ENCODE data around the gene ATF7IP.

GRCh38 chr12:14505626-14506596, 140.4 kb downstream of the ATF7IP start:
- no peak for TF ChIP-seq REST (IDR thresholded peaks at IDR 0.05; ENCODE audit: low read depth)
- no peak for TF ChIP-seq EGR1 (IDR thresholded peaks at IDR 0.05)
- no peak for TF ChIP-seq MAX (IDR thresholded peaks at IDR 0.05)
- TF ChIP-seq EP300 (IDR thresholded peaks at IDR 0.05; ENCODE audit: borderline replicate concordance): no peak
- no peak for TF ChIP-seq CEBPB (IDR thresholded peaks at IDR 0.05)
- TF ChIP-seq TAF1 (IDR thresholded peaks at IDR 0.05; ENCODE audit: low read depth): no peak
- no peak for TF ChIP-seq FOXM1 (IDR thresholded peaks at IDR 0.05; ENCODE audit: borderline replicate concordance, low read depth)
- no peak for TF ChIP-seq USF1 (IDR thresholded peaks at IDR 0.05)
- no peak for TF ChIP-seq YY1 (IDR thresholded peaks at IDR 0.05; ENCODE audit: low read depth)
- no peak for TF ChIP-seq RAD21 (IDR thresholded peaks at IDR 0.05; ENCODE audit: low read depth)
- no peak for TF ChIP-seq TEAD4 (IDR thresholded peaks at IDR 0.05)
